GM12878 (cell line): ENCODE data around the gene ACTR5. TPM values are rescaled to one million over a fixed set of nuclear protein-coding genes. Genes with fewer than 3 reads are reported as not detected.

Experiments
- ASH2L ChIP-seq: fragments of 300-600, 200-600 bp; sonication (generic); IDR thresholded peaks from 2 replicates; pipeline ENCODE4 v1.6.1; 2017; ENCODE audit warnings: low read depth, mild to moderate bottlenecking, borderline replicate concordance
- BCL11A ChIP-seq: IDR thresholded peaks from 2 replicates; pipeline ENCODE4 v1.6.1; 2011; ENCODE audit warnings: low read depth, low read length
- BCLAF1 ChIP-seq: fragments of 450-650 bp; IDR thresholded peaks from 2 replicates; pipeline ENCODE4 v1.6.1; 2017; ENCODE audit warnings: antibody characterized with exemption, mild to moderate bottlenecking, moderate library complexity
- BHLHE40 ChIP-seq, 2 experiments: fragments of 450-650 bp in 1 of 2; IDR thresholded peaks; 2 replicates each; pipeline ENCODE4 v1.6.1; 2011 to 2017; ENCODE audit warnings: low read depth in 2 of 2, borderline replicate concordance in 1 of 2, improper control_type of control experiment in 1 of 2, low read length in 1 of 2, mild to moderate bottlenecking in 1 of 2
- CHD1 ChIP-seq: IDR thresholded peaks from 2 replicates; pipeline ENCODE4 v1.6.1; 2012; ENCODE audit warnings: low read depth, low read length, improper control_type of control experiment
- E4F1 ChIP-seq: fragments of 450-650 bp; IDR thresholded peaks from 2 replicates; pipeline ENCODE4 v1.6.1; 2018; ENCODE audit warnings: borderline replicate concordance, mild to moderate bottlenecking; ENCODE audit not compliant: partially characterized antibody
- GATAD2B ChIP-seq: fragments of 450-650 bp; conservative IDR thresholded peaks from 2 replicates; pipeline ENCODE4 v1.6.1; 2017; ENCODE audit warnings: low read depth, mild to moderate bottlenecking, moderate library complexity
- HDAC6 ChIP-seq: fragments of 200-600 bp; sonication (generic); IDR thresholded peaks from one replicate; pipeline ENCODE4 v1.8.0; 2017; ENCODE audit warnings: antibody characterized with exemption; ENCODE audit not compliant: unreplicated experiment
- KAT2A ChIP-seq: conservative IDR thresholded peaks from 2 replicates; pipeline ENCODE4 v1.6.1; 2011; ENCODE audit warnings: low read depth, low read length; ENCODE audit not compliant: control insufficient read depth
- KDM1A ChIP-seq: fragments of 200-600 bp; sonication (generic); IDR thresholded peaks from 2 replicates; pipeline ENCODE4 v1.6.1; 2016; ENCODE audit warnings: borderline replicate concordance
- MLLT1 ChIP-seq: fragments of 450-650 bp; IDR thresholded peaks from 2 replicates; pipeline ENCODE4 v1.6.1; 2016; ENCODE audit warnings: mild to moderate bottlenecking
- NFYA ChIP-seq: IDR thresholded peaks from 2 replicates; pipeline ENCODE4 v1.6.1; 2011; ENCODE audit warnings: low read depth, mild to moderate bottlenecking, low read length, improper control_type of control experiment, borderline replicate concordance
- PBX3 ChIP-seq: IDR thresholded peaks from 2 replicates; pipeline ENCODE4 v1.6.1; 2011; ENCODE audit warnings: mild to moderate bottlenecking, low read depth, low read length, moderate library complexity; ENCODE audit not compliant: insufficient replicate concordance
- POLR2A ChIP-seq: IDR thresholded peaks from 2 replicates; pipeline ENCODE4 v1.6.1; 2011; ENCODE audit warnings: low read depth, mild to moderate bottlenecking, low read length
- POU2F2 ChIP-seq: IDR thresholded peaks from 3 replicates; pipeline ENCODE4 v1.6.1; 2011; ENCODE audit warnings: low read depth, mild to moderate bottlenecking, low read length, borderline replicate concordance
- RFX5 ChIP-seq: IDR thresholded peaks from 2 replicates; pipeline ENCODE4 v1.6.1; 2011; ENCODE audit warnings: low read depth, low read length, improper control_type of control experiment
- SMAD5 ChIP-seq: IDR thresholded peaks from 2 replicates; pipeline ENCODE4 v1.6.1; 2016; ENCODE audit warnings: antibody characterized with exemption, low read depth
- STAT3 ChIP-seq: IDR thresholded peaks from 2 replicates; pipeline ENCODE4 v1.6.1; 2011; ENCODE audit warnings: low read depth, low read length, improper control_type of control experiment
- TCF3 ChIP-seq: IDR thresholded peaks from 2 replicates; pipeline ENCODE4 v1.6.1; 2012; ENCODE audit warnings: low read depth, mild to moderate bottlenecking, low read length, borderline replicate concordance; ENCODE audit not compliant: insufficient read depth
- USF2 ChIP-seq: IDR thresholded peaks from 2 replicates; pipeline ENCODE4 v1.6.1; 2011; ENCODE audit warnings: low read depth, low read length, improper control_type of control experiment, borderline replicate concordance
- ZNF207 ChIP-seq: fragments of 450-650 bp; IDR thresholded peaks from 2 replicates; pipeline ENCODE4 v1.6.1; 2014; ENCODE audit warnings: antibody characterized with exemption, mild to moderate bottlenecking, borderline replicate concordance
- ZNF24 ChIP-seq: fragments of 450-650 bp; IDR thresholded peaks from 2 replicates; pipeline ENCODE4 v1.6.1; 2017; ENCODE audit warnings: antibody characterized with exemption, mild to moderate bottlenecking
- ZNF274 ChIP-seq: IDR thresholded peaks from one replicate; pipeline ENCODE4 v1.8.0; 2011; ENCODE audit not compliant: insufficient read length, insufficient read depth
- polyA plus RNA-seq, 11 experiments: library from polyadenylated mRNA; depleted of rRNA in 4 of 11; unstranded in 6 of 11; stranded (reverse) in 5 of 11; fragments of >200 nt; fragmentation: Nextera tagmentation in 4 of 11; fragmentation: Illumina TruSeq in 1 of 11; extraction: Ambion mirVana in 4 of 11; extraction: Trizol in 1 of 11; gene quantifications; 1 replicate in 1 of 11; 2 replicates in 10 of 11; pipeline versions ENCODE4 v1.2.1 to v1.2.3, GENCODE V29; 2011 to 2016; ENCODE audit warnings: inconsistent platforms in 2 of 11, missing spikeins in 2 of 11, low read depth in 1 of 11
- total RNA-seq, 4 experiments: library from RNA; depleted of rRNA in 3 of 4; stranded (reverse); fragments of >200 nt in 3 of 4; fragmentation: Illumina TruSeq in 1 of 4; extraction: Trizol in 1 of 4; gene quantifications; 2 replicates each; pipeline versions ENCODE4 v1.2.1 to v1.2.3, GENCODE V29; 2013 to 2021

The ACTR5 gene
- total and polyA plus RNA-seq, 10 of the 15 experiments (the other 5 are each of a cell fraction or from before 2014, with no cell fraction given), result 0.52 to 14.7 (median 8.8) TPM

- TF ChIP-seq SMAD5 (peak; percentile 61; the same call in 1 of the 2 replicates), STAT3 (no peak), E4F1 (no peak), RFX5 (no peak), ZNF274 (no peak), MLLT1 (no peak), KDM1A (no peak), PBX3 (no peak), TCF3 (0 out of 2 replicates have a peak, but pooled peaks have one; percentile 67), NFYA (no peak), BCL11A (no peak), CHD1 (no peak), BHLHE40 (IDR thresholded peaks at IDR 0.05; ENCODE audit: borderline replicate concordance in 1 of 2, low read depth in 2 of 2, low read length in 1 of 2) (no peak), POLR2A (peak; percentile 96), KAT2A (no peak), ASH2L (no peak), ZNF24 (no peak), POU2F2 (peak; percentile 92), ZNF207 (no peak), BCLAF1 (no peak), HDAC6 (peak; percentile 30), GATAD2B (0 out of 2 replicates have a peak, but pooled peaks have one; percentile 12), USF2 (no peak)
Measured at GRCh38 chr20:38805502-38805957, 57.3 kb downstream of the ACTR5 start, which contains the start of gene PPP1R16B (continued).
